GM23338 (cell line): Measurements from ENCODE around the gene PPP2R3B. TPM values are rescaled to one million over a fixed set of nuclear protein-coding genes. Genes with fewer than 3 reads are reported as not detected.

Experiments
- ATAC-seq: fragments of 200-7000 bp; cut with Tn5 transposase; 3 replicates; pipeline ENCODE4 v1.9.1; 2020
- DNase-seq: peaks from one replicate; pipeline ENCODE4 v3.0.0-alpha.2; 2015; ENCODE audit warnings: low spot score
- H2AFZ ChIP-seq: fragments of 200-600 bp; sonication (generic); 2 replicates; pipeline ENCODE4 v1.8.0; 2016; ENCODE audit warnings: antibody characterized with exemption, mild to moderate bottlenecking, moderate library complexity
- H3F3A ChIP-seq: fragments of 200-600 bp; sonication (generic); replicated peaks from 2 replicates; pipeline ENCODE4 v1.8.0; 2017; ENCODE audit warnings: antibody characterized with exemption, mixed run types, low read depth
- H3K27ac ChIP-seq: fragments of 200-600 bp; sonication (generic); 2 replicates; pipeline ENCODE4 v1.6.1; 2016; ENCODE audit warnings: low read depth
- H3K27me3 ChIP-seq: fragments of 200-600 bp; sonication (generic); 2 replicates; pipeline ENCODE4 v1.8.0; 2016; ENCODE audit warnings: mild to moderate bottlenecking, mixed run types, moderate library complexity; ENCODE audit not compliant: insufficient read depth
- H3K36me3 ChIP-seq: fragments of 200-600 bp; sonication (generic); 2 replicates; pipeline ENCODE4 v1.8.0; 2016; ENCODE audit warnings: mild to moderate bottlenecking; ENCODE audit not compliant: insufficient read depth
- H3K4me1 ChIP-seq: fragments of 200-600 bp; sonication (generic); 2 replicates; pipeline ENCODE4 v1.8.0; 2016; ENCODE audit warnings: mild to moderate bottlenecking, moderate library complexity; ENCODE audit not compliant: insufficient read depth
- H3K4me2 ChIP-seq: fragments of 200-600 bp; sonication (generic); 2 replicates; pipeline ENCODE4 v1.7.1; 2017; ENCODE audit warnings: mixed run types
- H3K4me3 ChIP-seq: fragments of 200-600 bp; sonication (generic); 2 replicates; pipeline ENCODE4 v1.6.1; 2016; ENCODE audit warnings: mixed run types
- H3K79me2 ChIP-seq: fragments of 200-600 bp; sonication (generic); replicated peaks from 2 replicates; pipeline ENCODE4 v1.8.0; 2017; ENCODE audit warnings: mild to moderate bottlenecking; ENCODE audit not compliant: insufficient read depth
- H3K9me2 ChIP-seq: fragments of 200-600 bp; sonication (generic); 2 replicates; pipeline ENCODE4 v1.8.0; 2017; ENCODE audit not compliant: insufficient read depth
- H4K20me1 ChIP-seq: fragments of 200-600 bp; sonication (generic); replicated peaks from 2 replicates; pipeline ENCODE4 v1.8.0; 2017; ENCODE audit warnings: mild to moderate bottlenecking; ENCODE audit not compliant: insufficient read depth
- H3K27ac Mint-ChIP-seq: 2 replicates; pipeline ENCODE4 v1.8.0; 2020; ENCODE audit warnings: inconsistent platforms, mild to moderate bottlenecking, moderate library complexity, mixed read lengths
- H3K27me3 Mint-ChIP-seq: 3 replicates; pipeline ENCODE4 v1.8.0; 2022; ENCODE audit warnings: low read depth, mild to moderate bottlenecking, moderate library complexity, mixed read lengths, inconsistent platforms; ENCODE audit not compliant: insufficient read depth, poor library complexity
- H3K36me3 Mint-ChIP-seq: 3 replicates; pipeline ENCODE4 v1.8.0; 2021; ENCODE audit warnings: low read depth, mild to moderate bottlenecking, inconsistent platforms, moderate library complexity, mixed read lengths
- H3K4me1 Mint-ChIP-seq: 3 replicates; pipeline ENCODE4 v1.8.0; 2020; ENCODE audit warnings: mild to moderate bottlenecking, inconsistent platforms, mixed read lengths
- H3K4me3 Mint-ChIP-seq: 3 replicates; pipeline ENCODE4 v1.8.0; 2021; ENCODE audit warnings: moderate library complexity, mild to moderate bottlenecking, inconsistent platforms, mixed read lengths
- H3K9me3 Mint-ChIP-seq: 3 replicates; pipeline ENCODE4 v1.8.0; 2020; ENCODE audit warnings: moderate library complexity, mild to moderate bottlenecking, inconsistent platforms, mixed read lengths
- CREB1 ChIP-seq: fragments of 250-450 bp; sonication (Bioruptor Pico); IDR thresholded peaks from 2 replicates; pipeline ENCODE4 v1.5.0; 2020; ENCODE audit warnings: low read depth, mild to moderate bottlenecking, moderate library complexity
- EZH2 ChIP-seq: fragments of 200-600 bp; sonication (generic); IDR thresholded peaks from one replicate; pipeline ENCODE4 v1.8.0; 2017; ENCODE audit warnings: antibody characterized with exemption, mild to moderate bottlenecking, low read depth; ENCODE audit not compliant: unreplicated experiment
- EZH2phosphoT487 ChIP-seq: fragments of 200-600 bp; sonication (generic); IDR thresholded peaks from one replicate; pipeline ENCODE4 v1.8.1; 2018; ENCODE audit warnings: antibody characterized with exemption; ENCODE audit not compliant: unreplicated experiment
- JUNB ChIP-seq: IDR thresholded peaks from one replicate; pipeline ENCODE4 v1.6.1; 2016; ENCODE audit warnings: antibody characterized with exemption; ENCODE audit not compliant: unreplicated experiment
- NANOG ChIP-seq: IDR thresholded peaks from 2 replicates; pipeline ENCODE4 v1.6.1; 2016; ENCODE audit warnings: antibody characterized with exemption, borderline replicate concordance
- POLR2AphosphoS5 ChIP-seq: IDR thresholded peaks from 2 replicates; pipeline ENCODE4 v1.6.1; 2016; ENCODE audit warnings: antibody characterized with exemption, low read depth
- STAT1 ChIP-seq: IDR thresholded peaks from one replicate; pipeline ENCODE4 v1.6.1; 2016; ENCODE audit warnings: antibody characterized with exemption; ENCODE audit not compliant: unreplicated experiment
- ZNF114 ChIP-seq: fragments of 250-450 bp; sonication (Bioruptor Pico); IDR thresholded peaks from 2 replicates; pipeline ENCODE4 v1.5.0; 2020; ENCODE audit warnings: mild to moderate bottlenecking, moderate library complexity
- ZNF331 ChIP-seq: fragments of 250-450 bp; sonication (Bioruptor Pico); IDR thresholded peaks from 2 replicates; pipeline ENCODE4 v1.5.0; 2020; ENCODE audit warnings: low read depth, mild to moderate bottlenecking, moderate library complexity
- polyA plus RNA-seq: library from polyadenylated mRNA; unstranded; fragments of >200 nt; fragmentation: Nextera tagmentation; extraction: Ambion mirVana; gene quantifications from 2 replicates; pipeline ENCODE4 v1.2.1, GENCODE V29; 2016
- total RNA-seq: library from RNA; depleted of rRNA; stranded (reverse); fragments of >200 nt; shearing (Covaris generic); gene quantifications from 2 replicates; pipeline ENCODE4 v1.2.3, GENCODE V29; 2014
- TF ChIP-seq, protein P1 (sequence below): fragments of 250-450 bp; sonication (Bioruptor Pico); IDR thresholded peaks from 2 replicates; pipeline ENCODE4 v1.5.0; 2020; ENCODE audit warnings: mild to moderate bottlenecking, moderate library complexity
- TF ChIP-seq, protein P2 (sequence below): IDR thresholded peaks from one replicate; pipeline ENCODE4 v1.6.1; 2018; ENCODE audit warnings: antibody characterized with exemption; ENCODE audit not compliant: unreplicated experiment
- TF ChIP-seq, protein P3 (sequence below): IDR thresholded peaks from 2 replicates; pipeline ENCODE4 v1.6.1; 2016; ENCODE audit warnings: antibody characterized with exemption
- TF ChIP-seq, protein P4 (sequence below), 2 experiments: fragments of 200-600 bp in 1 of 2; sonication (generic) in 1 of 2; conservative IDR thresholded peaks; 2 replicates each; pipeline versions ENCODE4 v1.5.1 to v1.6.1; 2016 to 2017; ENCODE audit warnings: antibody characterized with exemption in 2 of 2, low read depth in 2 of 2, mild to moderate bottlenecking in 2 of 2, moderate library complexity in 1 of 2

Gene PPP2R3B
- total and polyA plus RNA-seq, 2 experiments from 2014 or later, result 50.1 to 104 TPM

DNA sequence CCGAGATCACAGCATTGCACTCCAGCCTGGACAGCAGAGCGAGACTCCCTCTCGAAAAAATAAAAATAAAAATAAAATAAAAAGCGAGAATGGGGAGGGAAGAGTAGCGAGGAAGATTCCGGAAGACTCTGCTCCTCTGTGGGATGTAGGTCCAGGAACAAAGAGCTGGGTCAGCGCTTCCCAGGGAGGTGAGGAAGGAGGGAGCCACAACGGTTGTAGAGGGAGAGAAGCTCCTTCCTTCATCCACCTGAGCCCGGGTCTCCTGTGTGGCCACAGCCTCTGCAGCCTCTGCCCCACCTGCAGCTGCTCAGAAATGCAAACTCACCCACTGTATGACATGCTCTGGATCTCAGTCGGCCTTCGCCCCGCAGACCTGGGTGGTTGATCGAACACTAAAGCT is 3.8 kb upstream of the PPP2R3B start (continued):
- TF ChIP-seq, protein P1, sequence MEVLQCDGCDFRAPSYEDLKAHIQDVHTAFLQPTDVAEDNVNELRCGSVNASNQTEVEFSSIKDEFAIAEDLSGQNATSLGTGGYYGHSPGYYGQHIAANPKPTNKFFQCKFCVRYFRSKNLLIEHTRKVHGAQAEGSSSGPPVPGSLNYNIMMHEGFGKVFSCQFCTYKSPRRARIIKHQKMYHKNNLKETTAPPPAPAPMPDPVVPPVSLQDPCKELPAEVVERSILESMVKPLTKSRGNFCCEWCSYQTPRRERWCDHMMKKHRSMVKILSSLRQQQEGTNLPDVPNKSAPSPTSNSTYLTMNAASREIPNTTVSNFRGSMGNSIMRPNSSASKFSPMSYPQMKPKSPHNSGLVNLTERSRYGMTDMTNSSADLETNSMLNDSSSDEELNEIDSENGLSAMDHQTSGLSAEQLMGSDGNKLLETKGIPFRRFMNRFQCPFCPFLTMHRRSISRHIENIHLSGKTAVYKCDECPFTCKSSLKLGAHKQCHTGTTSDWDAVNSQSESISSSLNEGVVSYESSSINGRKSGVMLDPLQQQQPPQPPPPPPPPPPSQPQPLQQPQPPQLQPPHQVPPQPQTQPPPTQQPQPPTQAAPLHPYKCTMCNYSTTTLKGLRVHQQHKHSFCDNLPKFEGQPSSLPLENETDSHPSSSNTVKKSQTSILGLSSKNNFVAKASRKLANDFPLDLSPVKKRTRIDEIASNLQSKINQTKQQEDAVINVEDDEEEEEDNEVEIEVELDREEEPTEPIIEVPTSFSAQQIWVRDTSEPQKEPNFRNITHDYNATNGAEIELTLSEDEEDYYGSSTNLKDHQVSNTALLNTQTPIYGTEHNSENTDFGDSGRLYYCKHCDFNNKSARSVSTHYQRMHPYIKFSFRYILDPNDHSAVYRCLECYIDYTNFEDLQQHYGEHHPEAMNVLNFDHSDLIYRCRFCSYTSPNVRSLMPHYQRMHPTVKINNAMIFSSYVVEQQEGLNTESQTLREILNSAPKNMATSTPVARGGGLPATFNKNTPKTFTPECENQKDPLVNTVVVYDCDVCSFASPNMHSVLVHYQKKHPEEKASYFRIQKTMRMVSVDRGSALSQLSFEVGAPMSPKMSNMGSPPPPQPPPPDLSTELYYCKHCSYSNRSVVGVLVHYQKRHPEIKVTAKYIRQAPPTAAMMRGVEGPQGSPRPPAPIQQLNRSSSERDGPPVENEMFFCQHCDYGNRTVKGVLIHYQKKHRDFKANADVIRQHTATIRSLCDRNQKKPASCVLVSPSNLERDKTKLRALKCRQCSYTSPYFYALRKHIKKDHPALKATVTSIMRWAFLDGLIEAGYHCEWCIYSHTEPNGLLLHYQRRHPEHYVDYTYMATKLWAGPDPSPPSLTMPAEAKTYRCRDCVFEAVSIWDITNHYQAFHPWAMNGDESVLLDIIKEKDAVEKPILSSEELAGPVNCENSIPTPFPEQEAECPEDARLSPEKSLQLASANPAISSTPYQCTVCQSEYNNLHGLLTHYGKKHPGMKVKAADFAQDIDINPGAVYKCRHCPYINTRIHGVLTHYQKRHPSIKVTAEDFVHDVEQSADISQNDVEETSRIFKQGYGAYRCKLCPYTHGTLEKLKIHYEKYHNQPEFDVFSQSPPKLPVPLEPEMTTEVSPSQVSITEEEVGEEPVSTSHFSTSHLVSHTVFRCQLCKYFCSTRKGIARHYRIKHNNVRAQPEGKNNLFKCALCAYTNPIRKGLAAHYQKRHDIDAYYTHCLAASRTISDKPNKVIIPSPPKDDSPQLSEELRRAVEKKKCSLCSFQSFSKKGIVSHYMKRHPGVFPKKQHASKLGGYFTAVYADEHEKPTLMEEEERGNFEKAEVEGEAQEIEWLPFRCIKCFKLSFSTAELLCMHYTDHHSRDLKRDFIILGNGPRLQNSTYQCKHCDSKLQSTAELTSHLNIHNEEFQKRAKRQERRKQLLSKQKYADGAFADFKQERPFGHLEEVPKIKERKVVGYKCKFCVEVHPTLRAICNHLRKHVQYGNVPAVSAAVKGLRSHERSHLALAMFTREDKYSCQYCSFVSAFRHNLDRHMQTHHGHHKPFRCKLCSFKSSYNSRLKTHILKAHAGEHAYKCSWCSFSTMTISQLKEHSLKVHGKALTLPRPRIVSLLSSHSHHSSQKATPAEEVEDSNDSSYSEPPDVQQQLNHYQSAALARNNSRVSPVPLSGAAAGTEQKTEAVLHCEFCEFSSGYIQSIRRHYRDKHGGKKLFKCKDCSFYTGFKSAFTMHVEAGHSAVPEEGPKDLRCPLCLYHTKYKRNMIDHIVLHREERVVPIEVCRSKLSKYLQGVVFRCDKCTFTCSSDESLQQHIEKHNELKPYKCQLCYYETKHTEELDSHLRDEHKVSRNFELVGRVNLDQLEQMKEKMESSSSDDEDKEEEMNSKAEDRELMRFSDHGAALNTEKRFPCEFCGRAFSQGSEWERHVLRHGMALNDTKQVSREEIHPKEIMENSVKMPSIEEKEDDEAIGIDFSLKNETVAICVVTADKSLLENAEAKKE, result no peak
- no peak for TF ChIP-seq POLR2AphosphoS5
- TF ChIP-seq CREB1, result no peak
- TF ChIP-seq EZH2phosphoT487, result no peak
- no peak for TF ChIP-seq ZNF114 (CRISPR knock-in tag)
- TF ChIP-seq JUNB, result no peak
- no peak for TF ChIP-seq ZNF331 (CRISPR knock-in tag)
- no peak for TF ChIP-seq NANOG
- TF ChIP-seq EZH2, result no peak

DNA sequence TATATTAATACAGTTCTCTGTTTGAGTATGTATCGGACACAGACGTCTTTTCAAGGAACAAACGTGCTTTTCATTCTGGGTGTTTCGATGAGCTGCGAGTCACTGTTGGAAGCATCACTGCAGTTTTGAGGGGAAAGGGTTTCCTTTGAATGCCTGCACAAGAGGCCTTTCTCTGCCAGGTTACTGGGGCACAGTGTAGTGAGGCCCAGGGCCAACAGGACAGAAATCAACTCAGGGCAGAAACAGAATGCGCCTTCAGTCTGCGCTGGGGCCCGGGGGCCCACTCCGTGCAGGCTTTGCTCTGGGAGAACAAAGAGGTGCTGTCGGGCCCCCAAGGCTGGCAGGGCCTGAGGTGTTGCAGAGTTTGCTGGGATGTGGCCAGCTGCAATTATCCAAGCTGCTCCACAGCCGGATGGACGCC is 2.3 kb upstream of the PPP2R3B start:
- Histone ChIP-seq H3K27me3 (no peaks in the 10 kb centered on the region), H3K4me2 (no peak overlapping the region), H4K20me1 (no peaks in the 10 kb centered on the region), H3K4me1 (peaks cover 9% of the 10 kb centered on the region), H3F3A (peaks cover 7% of the 10 kb centered on the region; the same call in 1 of the 2 replicates), H2AFZ (no peak overlapping the region), H3K4me3 (no peak overlapping the region), H3K79me2 (peaks cover 21% of the 10 kb centered on the region), H3K9me2 (no peaks in the 10 kb centered on the region), H3K36me3 (no peaks in the 10 kb centered on the region), H3K27ac (no peak overlapping the region)
- Mint-ChIP-seq H3K4me3 (no peak overlapping the region), H3K27ac (no peak overlapping the region), H3K4me1 (peaks cover 7% of the 10 kb centered on the region; the same call in 2 of the 3 replicates), H3K36me3 (peaks cover 5% of the 10 kb centered on the region; the same call in 1 of the 3 replicates), H3K27me3 (peaks cover 17% of the 10 kb centered on the region), H3K9me3 (peaks cover 4% of the 10 kb centered on the region; the same call in 2 of the 3 replicates)
- ATAC-seq, result no peak
- DNase-seq, result no peak
- TF ChIP-seq, protein P2, sequence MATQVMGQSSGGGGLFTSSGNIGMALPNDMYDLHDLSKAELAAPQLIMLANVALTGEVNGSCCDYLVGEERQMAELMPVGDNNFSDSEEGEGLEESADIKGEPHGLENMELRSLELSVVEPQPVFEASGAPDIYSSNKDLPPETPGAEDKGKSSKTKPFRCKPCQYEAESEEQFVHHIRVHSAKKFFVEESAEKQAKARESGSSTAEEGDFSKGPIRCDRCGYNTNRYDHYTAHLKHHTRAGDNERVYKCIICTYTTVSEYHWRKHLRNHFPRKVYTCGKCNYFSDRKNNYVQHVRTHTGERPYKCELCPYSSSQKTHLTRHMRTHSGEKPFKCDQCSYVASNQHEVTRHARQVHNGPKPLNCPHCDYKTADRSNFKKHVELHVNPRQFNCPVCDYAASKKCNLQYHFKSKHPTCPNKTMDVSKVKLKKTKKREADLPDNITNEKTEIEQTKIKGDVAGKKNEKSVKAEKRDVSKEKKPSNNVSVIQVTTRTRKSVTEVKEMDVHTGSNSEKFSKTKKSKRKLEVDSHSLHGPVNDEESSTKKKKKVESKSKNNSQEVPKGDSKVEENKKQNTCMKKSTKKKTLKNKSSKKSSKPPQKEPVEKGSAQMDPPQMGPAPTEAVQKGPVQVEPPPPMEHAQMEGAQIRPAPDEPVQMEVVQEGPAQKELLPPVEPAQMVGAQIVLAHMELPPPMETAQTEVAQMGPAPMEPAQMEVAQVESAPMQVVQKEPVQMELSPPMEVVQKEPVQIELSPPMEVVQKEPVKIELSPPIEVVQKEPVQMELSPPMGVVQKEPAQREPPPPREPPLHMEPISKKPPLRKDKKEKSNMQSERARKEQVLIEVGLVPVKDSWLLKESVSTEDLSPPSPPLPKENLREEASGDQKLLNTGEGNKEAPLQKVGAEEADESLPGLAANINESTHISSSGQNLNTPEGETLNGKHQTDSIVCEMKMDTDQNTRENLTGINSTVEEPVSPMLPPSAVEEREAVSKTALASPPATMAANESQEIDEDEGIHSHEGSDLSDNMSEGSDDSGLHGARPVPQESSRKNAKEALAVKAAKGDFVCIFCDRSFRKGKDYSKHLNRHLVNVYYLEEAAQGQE, result no peak
- TF ChIP-seq, protein P3, sequence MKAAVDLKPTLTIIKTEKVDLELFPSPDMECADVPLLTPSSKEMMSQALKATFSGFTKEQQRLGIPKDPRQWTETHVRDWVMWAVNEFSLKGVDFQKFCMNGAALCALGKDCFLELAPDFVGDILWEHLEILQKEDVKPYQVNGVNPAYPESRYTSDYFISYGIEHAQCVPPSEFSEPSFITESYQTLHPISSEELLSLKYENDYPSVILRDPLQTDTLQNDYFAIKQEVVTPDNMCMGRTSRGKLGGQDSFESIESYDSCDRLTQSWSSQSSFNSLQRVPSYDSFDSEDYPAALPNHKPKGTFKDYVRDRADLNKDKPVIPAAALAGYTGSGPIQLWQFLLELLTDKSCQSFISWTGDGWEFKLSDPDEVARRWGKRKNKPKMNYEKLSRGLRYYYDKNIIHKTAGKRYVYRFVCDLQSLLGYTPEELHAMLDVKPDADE, result no peak
- TF ChIP-seq EZH2, result no peak
- TF ChIP-seq, protein P4, sequence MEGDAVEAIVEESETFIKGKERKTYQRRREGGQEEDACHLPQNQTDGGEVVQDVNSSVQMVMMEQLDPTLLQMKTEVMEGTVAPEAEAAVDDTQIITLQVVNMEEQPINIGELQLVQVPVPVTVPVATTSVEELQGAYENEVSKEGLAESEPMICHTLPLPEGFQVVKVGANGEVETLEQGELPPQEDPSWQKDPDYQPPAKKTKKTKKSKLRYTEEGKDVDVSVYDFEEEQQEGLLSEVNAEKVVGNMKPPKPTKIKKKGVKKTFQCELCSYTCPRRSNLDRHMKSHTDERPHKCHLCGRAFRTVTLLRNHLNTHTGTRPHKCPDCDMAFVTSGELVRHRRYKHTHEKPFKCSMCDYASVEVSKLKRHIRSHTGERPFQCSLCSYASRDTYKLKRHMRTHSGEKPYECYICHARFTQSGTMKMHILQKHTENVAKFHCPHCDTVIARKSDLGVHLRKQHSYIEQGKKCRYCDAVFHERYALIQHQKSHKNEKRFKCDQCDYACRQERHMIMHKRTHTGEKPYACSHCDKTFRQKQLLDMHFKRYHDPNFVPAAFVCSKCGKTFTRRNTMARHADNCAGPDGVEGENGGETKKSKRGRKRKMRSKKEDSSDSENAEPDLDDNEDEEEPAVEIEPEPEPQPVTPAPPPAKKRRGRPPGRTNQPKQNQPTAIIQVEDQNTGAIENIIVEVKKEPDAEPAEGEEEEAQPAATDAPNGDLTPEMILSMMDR (conservative IDR thresholded peaks at IDR 0.05; ENCODE audit: low read depth in 2 of 2), result no peak
- TF ChIP-seq ZNF114 (CRISPR knock-in tag), result no peak
- TF ChIP-seq JUNB, result no peak
- TF ChIP-seq STAT1, result no peak
- TF ChIP-seq CREB1, result no peak
- no peak for TF ChIP-seq ZNF331 (CRISPR knock-in tag)
- no peak for TF ChIP-seq EZH2phosphoT487
